ENCODE measurements around the gene MGLL.
"Not testable (repeated sequence)": the region's sequence is repeated elsewhere in the genome, so short reads cannot be mapped to it uniquely, and the experiment has no call there.

Gene MGLL

GRCh38 chr3:127711021-127711695 is 111.2 kb downstream of the MGLL start:
- DNase-seq (ENCODE audit: extremely low read depth in 1 of 2, low read depth in 1 of 2) = no peak

- DNase-seq (ENCODE audit: extremely low read depth in 1 of 2, low read depth in 1 of 2) = no peak
These were observed 112.0 kb downstream of the MGLL start for GRCh38 chr3:127710155-127710941.

- DNase-seq (ENCODE audit: extremely low read depth in 1 of 2, low read depth in 1 of 2) = no peak
These were observed 112.8 kb downstream of the MGLL start for GRCh38 chr3:127709320-127710060.

- DNase-seq (ENCODE audit: extremely low read depth in 1 of 2, low read depth in 1 of 2) = no peak
These were observed 113.5 kb downstream of the MGLL start for GRCh38 chr3:127708837-127709236.

- DNase-seq (ENCODE audit: extremely low read depth in 1 of 2, low read depth in 1 of 2) = no peak
These were observed 114.4 kb downstream of the MGLL start for GRCh38 chr3:127707851-127708411.

GRCh38 chr3:127706785-127707351 is 115.4 kb downstream of the MGLL start:
- no peak for DNase-seq (ENCODE audit: extremely low read depth in 1 of 2, low read depth in 1 of 2)

- no peak for DNase-seq (ENCODE audit: extremely low read depth in 1 of 2, low read depth in 1 of 2)
These were observed 116.0 kb downstream of the MGLL start for GRCh38 chr3:127706312-127706711.

- DNase-seq (ENCODE audit: extremely low read depth in 1 of 2, low read depth in 1 of 2) = not testable (repeated sequence)
These were observed 117.5 kb downstream of the MGLL start for GRCh38 chr3:127704840-127705239.

- no peak for DNase-seq (ENCODE audit: extremely low read depth in 1 of 2, low read depth in 1 of 2)
These were observed 120.2 kb downstream of the MGLL start for GRCh38 chr3:127702151-127702578.

- no peak for DNase-seq (ENCODE audit: extremely low read depth in 1 of 2, low read depth in 1 of 2)
These were observed 120.9 kb downstream of the MGLL start for GRCh38 chr3:127701280-127701911.

GRCh38 chr3:127700406-127700805 is 121.9 kb downstream of the MGLL start:
- no peak for DNase-seq (ENCODE audit: extremely low read depth in 1 of 2, low read depth in 1 of 2)

- DNase-seq (ENCODE audit: extremely low read depth in 1 of 2, low read depth in 1 of 2) = no peak
These were observed 122.7 kb downstream of the MGLL start for GRCh38 chr3:127699416-127700300.

GRCh38 chr3:127698691-127699415 is 123.5 kb downstream of the MGLL start:
- no peak for DNase-seq (ENCODE audit: extremely low read depth in 1 of 2, low read depth in 1 of 2)

- DNase-seq (ENCODE audit: extremely low read depth in 1 of 2, low read depth in 1 of 2) = no peak
These were observed 124.0 kb downstream of the MGLL start for GRCh38 chr3:127698286-127698685.

GRCh38 chr3:127697551-127698240 is 124.6 kb downstream of the MGLL start:
- DNase-seq (ENCODE audit: extremely low read depth in 1 of 2, low read depth in 1 of 2) = no peak

- peak in 1 of 2 donors; percentile 21 for DNase-seq (ENCODE audit: extremely low read depth in 1 of 2, low read depth in 1 of 2)
These were observed 127.7 kb downstream of the MGLL start for GRCh38 chr3:127694467-127695215.

- no peak for DNase-seq (ENCODE audit: extremely low read depth in 1 of 2, low read depth in 1 of 2)
These were observed 128.9 kb downstream of the MGLL start for GRCh38 chr3:127693336-127693843.

Measured in activated CD8-positive, alpha-beta memory T cell treated with anti-CD3 and anti-CD28 coated beads for 1 hour (primary cell).